ENCODE data around the gene TACC3. TPM values are rescaled to one million over a fixed set of nuclear protein-coding genes. Genes with fewer than 3 reads are reported as not detected.

Gene TACC3
- total RNA-seq, 1 experiment from 2014 or later, result 156 TPM

GRCh38 chr4:1684506-1685234 lies 36.7 kb upstream of the TACC3 start:
- Mint-ChIP-seq H3K9me3 (peaks cover 2% of the 10 kb centered on the region in 2 experiments; a peak in 1 of 5 replicates), H3K27ac (no peak overlapping the region), H3K27me3 (ENCODE audit: low read depth) (peaks cover 29% of the 10 kb centered on the region), H3K4me3 (peak overlapping the region; percentile 53 to 73), H3K4me1 (peaks cover 16% of the 10 kb centered on the region in 2 experiments), H3K36me3 (ENCODE audit: insufficient read depth in 1 of 3, low read depth in 3 of 3) (peaks cover 0 to 3% (median 2%) of the 10 kb centered on the region in 3 experiments; a peak in 1 of 7 replicates)
- no peaks in the 10 kb centered on the region for H3K79me1 ChIP-seq (ENCODE audit: insufficient read depth, low read depth, low read length, poor library complexity, severe bottlenecking)
- H2BK120ac ChIP-seq (ENCODE audit: low read depth, low read length, poor library complexity, severe bottlenecking), result no peak overlapping the region
- no peak overlapping the region for H4K8ac ChIP-seq (replicated peaks; ENCODE audit: insufficient read length, low read depth, low read length)
- no peak overlapping the region for H3T11ph ChIP-seq (ENCODE audit: low read length)
- peaks cover 2% of the 10 kb centered on the region for H3K23me2 ChIP-seq (ENCODE audit: insufficient read length, low read depth, low read length, poor library complexity, severe bottlenecking)
- no peak overlapping the region for H2BK20ac ChIP-seq (ENCODE audit: low read depth, low read length, poor library complexity, severe bottlenecking)
- WGBS (ENCODE audit: extremely low coverage, insufficient read length, low lambda C conversion rate), result no CpG with 5 or more reads among the region's 66 CpGs
- no peak overlapping the region for H3K4ac ChIP-seq (ENCODE audit: low read depth, low read length)
- no peak overlapping the region for H4K5ac ChIP-seq (ENCODE audit: insufficient read length, low read depth, low read length)
- TF ChIP-seq CTCF (conservative IDR thresholded peaks at IDR 0.05), result no peak
- H4K91ac ChIP-seq (ENCODE audit: insufficient read length, low read depth, low read length), result no peak overlapping the region
- H3K9ac ChIP-seq (ENCODE audit: extremely low read depth, insufficient read length, low read length), result no peak overlapping the region
- no peaks in the 10 kb centered on the region for H3K9me3 ChIP-seq (ENCODE audit: control insufficient read depth, low read depth, low read length)
- no peak for DNase-seq
- H3K4me2 ChIP-seq (ENCODE audit: insufficient read depth, insufficient read length, low read length), result peak overlapping the region; percentile 40
- no peak overlapping the region for H3K56ac ChIP-seq (ENCODE audit: insufficient read length, low read depth, low read length)
- H2BK12ac ChIP-seq (ENCODE audit: insufficient read length, low read depth, low read length), result no peak overlapping the region
- no peak overlapping the region for H3K18ac ChIP-seq (ENCODE audit: insufficient read length, low read depth, low read length)
- H3K14ac ChIP-seq (ENCODE audit: insufficient read depth, low read length), result peak overlapping the region; percentile 45; the same call in 1 of the 2 replicates
- no peaks in the 10 kb centered on the region for H3K4me1 ChIP-seq (ENCODE audit: insufficient read depth, low read length)
- no peak overlapping the region for H2BK5ac ChIP-seq (ENCODE audit: insufficient read length, low read length)
- H2AK5ac ChIP-seq (ENCODE audit: insufficient read length, low read length), result no peak overlapping the region
- peaks cover 7% of the 10 kb centered on the region; the same call in 1 of the 2 replicates for H3K27me3 ChIP-seq (ENCODE audit: insufficient read depth, low read length)
- H2AFZ ChIP-seq (ENCODE audit: low read length), result no peak overlapping the region
- H3K23ac ChIP-seq (ENCODE audit: insufficient read length, low read depth, low read length), result no peak overlapping the region
- no peaks in the 10 kb centered on the region for H4K20me1 ChIP-seq (ENCODE audit: control insufficient read depth, insufficient read depth, insufficient read length)
- no peak overlapping the region for H3K27ac ChIP-seq (ENCODE audit: insufficient read length, low read depth, low read length)
- no peak overlapping the region for H2BK15ac ChIP-seq (ENCODE audit: low read depth, low read length)
- no peaks in the 10 kb centered on the region for H3K79me2 ChIP-seq (ENCODE audit: insufficient read depth, low read length)
